ENCODE measurements around the gene KIAA0753. TPM values are rescaled to one million over a fixed set of nuclear protein-coding genes. Genes with fewer than 3 reads are reported as not detected.

KIAA0753 gene
- total and polyA plus RNA-seq, 2 of the 13 experiments (the other 11 are each of a cell fraction or from before 2014, with no cell fraction given), result 5.2 to 9.1 TPM

DNA sequence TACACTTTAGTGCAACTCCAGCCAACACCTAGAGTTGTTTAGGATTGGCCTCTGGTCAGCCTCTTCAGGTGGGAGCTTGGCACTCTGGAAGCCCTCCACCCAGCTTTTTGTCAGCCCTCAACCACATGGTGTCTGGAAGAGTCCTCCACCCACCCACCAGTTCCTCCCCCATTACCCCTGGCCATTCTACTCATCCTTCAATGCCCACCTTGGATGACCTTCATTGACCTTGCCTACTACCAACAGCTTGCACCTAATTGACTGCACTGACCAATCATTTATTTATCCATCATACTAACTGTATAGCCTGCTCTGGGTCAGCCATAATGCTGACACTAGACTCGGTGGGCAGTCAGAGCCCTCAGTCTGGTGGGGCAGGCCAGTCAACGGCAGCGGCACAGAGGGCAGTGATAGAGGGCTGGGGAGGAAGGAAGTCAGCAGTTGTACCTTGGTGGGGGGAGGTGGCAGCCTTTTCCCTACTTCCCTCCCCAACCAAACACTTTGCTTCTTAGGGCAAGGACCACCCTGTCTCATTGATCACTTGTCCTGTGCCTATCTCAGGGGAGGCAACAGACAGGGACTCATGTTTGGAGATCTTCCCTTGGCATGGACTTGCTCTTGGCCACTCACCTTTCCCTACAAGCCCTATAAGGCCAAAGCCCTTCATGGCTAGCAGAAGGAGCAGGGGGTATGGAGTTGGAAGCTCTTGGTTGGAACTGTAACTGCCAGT, 43.4 kb upstream of the KIAA0753 start (continued):
- TF ChIP-seq, protein P1, sequence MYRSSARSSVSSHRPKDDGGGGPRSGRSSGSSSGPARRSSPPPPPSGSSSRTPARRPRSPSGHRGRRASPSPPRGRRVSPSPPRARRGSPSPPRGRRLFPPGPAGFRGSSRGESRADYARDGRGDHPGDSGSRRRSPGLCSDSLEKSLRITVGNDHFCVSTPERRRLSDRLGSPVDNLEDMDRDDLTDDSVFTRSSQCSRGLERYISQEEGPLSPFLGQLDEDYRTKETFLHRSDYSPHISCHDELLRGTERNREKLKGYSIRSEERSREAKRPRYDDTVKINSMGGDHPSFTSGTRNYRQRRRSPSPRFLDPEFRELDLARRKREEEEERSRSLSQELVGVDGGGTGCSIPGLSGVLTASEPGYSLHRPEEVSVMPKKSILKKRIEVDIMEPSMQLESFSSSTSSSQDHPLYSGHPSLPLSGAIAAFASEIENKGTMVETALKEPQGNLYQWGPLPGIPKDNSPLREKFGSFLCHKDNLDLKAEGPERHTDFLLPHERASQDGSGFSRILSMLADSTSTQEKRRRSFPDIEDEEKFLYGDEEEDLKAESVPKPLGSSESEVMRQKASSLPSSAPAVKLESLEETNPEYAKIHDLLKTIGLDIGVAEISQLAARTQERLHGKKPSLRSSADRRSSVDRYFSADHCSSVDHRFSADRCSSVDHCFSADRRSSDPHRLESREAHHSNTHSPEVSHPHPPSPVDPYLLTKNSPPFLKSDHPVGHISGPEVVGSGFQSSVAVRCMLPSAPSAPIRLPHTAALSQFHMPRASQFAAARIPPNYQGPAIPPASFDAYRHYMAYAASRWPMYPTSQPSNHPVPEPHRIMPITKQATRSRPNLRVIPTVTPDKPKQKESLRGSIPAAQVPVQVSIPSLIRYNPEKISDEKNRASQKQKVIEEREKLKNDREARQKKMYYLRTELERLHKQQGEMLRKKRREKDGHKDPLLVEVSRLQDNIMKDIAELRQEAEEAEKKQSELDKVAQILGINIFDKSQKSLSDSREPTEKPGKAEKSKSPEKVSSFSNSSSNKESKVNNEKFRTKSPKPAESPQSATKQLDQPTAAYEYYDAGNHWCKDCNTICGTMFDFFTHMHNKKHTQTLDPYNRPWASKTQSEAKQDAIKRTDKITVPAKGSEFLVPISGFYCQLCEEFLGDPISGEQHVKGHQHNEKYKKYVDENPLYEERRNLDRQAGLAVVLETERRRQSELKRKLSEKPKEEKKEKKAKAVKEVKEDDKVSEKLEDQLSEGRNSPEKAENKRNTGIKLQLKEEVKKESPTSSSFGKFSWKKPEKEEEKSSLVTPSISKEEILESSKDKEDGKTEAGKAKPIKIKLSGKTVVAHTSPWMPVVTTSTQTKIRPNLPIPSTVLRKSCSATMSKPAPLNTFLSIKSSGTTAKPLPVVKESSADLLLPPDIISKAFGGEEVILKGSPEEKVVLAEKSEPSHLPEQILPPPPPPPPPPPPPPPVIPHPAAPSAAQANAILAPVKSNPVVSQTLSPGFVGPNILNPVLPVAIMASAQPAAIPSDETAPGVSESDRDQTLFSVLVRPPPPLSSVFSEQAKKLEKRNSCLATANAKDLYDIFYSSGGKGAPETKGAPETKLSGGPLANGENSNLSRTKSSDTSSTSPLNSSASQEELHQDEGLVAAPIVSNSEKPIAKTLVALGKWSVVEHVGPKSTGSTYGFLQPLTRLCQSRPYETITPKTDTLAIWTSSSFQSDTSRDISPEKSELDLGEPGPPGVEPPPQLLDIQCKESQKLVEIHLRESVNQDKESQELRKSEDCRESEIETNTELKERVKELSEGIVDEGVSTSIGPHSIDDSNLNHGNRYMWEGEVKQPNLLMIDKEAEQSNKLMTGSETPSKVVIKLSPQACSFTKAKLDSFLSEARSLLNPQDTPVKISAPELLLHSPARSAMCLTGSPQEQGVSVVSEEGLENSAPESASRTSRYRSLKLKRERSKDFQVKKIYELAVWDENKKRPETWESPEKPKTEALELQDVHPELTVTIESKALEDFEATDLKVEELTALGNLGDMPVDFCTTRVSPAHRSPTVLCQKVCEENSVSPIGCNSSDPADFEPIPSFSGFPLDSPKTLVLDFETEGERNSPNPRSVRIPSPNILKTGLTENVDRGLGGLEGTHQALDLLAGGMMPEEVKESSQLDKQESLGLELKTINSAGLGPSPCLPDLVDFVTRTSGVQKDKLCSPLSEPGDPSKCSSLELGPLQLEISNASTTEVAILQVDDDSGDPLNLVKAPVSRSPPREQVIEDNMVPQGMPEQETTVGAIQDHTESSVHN (CRISPR knock-in tag; IDR thresholded peaks at IDR 0.05), result 0 out of 2 replicates have a peak, but pooled peaks have one; percentile 46
- TF ChIP-seq RBAK (CRISPR knock-in tag; IDR thresholded peaks at IDR 0.05) (no peak), HNRNPH1 (optimal IDR thresholded peaks at IDR 0.05; ENCODE audit: low read depth, low read length) (peak; percentile 45), ZFP36L1 (CRISPR knock-in tag; IDR thresholded peaks at IDR 0.05) (no peak), TARDBP (CRISPR knock-in tag; IDR thresholded peaks at IDR 0.05) (0 out of 2 replicates have a peak, but pooled peaks have one; percentile 10), HNRNPLL (IDR thresholded peaks at IDR 0.05; ENCODE audit: low read depth, low read length, poor library complexity, severe bottlenecking) (no peak), ESRRA (CRISPR knock-in tag; IDR thresholded peaks at IDR 0.05; ENCODE audit: low read depth) (peak; percentile 50; the same call in 1 of the 2 replicates), KLF16 (CRISPR knock-in tag; IDR thresholded peaks at IDR 0.05) (no peak), ARNT (IDR thresholded peaks at IDR 0.05) (no peak), FIP1L1 (IDR thresholded peaks at IDR 0.05; ENCODE audit: borderline replicate concordance, insufficient read depth, low read depth, low read length) (no peak)
- TF ChIP-seq, protein P2, sequence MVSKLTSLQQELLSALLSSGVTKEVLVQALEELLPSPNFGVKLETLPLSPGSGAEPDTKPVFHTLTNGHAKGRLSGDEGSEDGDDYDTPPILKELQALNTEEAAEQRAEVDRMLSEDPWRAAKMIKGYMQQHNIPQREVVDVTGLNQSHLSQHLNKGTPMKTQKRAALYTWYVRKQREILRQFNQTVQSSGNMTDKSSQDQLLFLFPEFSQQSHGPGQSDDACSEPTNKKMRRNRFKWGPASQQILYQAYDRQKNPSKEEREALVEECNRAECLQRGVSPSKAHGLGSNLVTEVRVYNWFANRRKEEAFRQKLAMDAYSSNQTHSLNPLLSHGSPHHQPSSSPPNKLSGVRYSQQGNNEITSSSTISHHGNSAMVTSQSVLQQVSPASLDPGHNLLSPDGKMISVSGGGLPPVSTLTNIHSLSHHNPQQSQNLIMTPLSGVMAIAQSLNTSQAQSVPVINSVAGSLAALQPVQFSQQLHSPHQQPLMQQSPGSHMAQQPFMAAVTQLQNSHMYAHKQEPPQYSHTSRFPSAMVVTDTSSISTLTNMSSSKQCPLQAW (CRISPR knock-in tag; IDR thresholded peaks at IDR 0.05), result no peak
- TF ChIP-seq, protein P3, sequence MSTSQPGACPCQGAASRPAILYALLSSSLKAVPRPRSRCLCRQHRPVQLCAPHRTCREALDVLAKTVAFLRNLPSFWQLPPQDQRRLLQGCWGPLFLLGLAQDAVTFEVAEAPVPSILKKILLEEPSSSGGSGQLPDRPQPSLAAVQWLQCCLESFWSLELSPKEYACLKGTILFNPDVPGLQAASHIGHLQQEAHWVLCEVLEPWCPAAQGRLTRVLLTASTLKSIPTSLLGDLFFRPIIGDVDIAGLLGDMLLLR (CRISPR knock-in tag; IDR thresholded peaks at IDR 0.05), result 0 out of 2 replicates have a peak, but pooled peaks have one; percentile 19
- TF ChIP-seq, protein P4, sequence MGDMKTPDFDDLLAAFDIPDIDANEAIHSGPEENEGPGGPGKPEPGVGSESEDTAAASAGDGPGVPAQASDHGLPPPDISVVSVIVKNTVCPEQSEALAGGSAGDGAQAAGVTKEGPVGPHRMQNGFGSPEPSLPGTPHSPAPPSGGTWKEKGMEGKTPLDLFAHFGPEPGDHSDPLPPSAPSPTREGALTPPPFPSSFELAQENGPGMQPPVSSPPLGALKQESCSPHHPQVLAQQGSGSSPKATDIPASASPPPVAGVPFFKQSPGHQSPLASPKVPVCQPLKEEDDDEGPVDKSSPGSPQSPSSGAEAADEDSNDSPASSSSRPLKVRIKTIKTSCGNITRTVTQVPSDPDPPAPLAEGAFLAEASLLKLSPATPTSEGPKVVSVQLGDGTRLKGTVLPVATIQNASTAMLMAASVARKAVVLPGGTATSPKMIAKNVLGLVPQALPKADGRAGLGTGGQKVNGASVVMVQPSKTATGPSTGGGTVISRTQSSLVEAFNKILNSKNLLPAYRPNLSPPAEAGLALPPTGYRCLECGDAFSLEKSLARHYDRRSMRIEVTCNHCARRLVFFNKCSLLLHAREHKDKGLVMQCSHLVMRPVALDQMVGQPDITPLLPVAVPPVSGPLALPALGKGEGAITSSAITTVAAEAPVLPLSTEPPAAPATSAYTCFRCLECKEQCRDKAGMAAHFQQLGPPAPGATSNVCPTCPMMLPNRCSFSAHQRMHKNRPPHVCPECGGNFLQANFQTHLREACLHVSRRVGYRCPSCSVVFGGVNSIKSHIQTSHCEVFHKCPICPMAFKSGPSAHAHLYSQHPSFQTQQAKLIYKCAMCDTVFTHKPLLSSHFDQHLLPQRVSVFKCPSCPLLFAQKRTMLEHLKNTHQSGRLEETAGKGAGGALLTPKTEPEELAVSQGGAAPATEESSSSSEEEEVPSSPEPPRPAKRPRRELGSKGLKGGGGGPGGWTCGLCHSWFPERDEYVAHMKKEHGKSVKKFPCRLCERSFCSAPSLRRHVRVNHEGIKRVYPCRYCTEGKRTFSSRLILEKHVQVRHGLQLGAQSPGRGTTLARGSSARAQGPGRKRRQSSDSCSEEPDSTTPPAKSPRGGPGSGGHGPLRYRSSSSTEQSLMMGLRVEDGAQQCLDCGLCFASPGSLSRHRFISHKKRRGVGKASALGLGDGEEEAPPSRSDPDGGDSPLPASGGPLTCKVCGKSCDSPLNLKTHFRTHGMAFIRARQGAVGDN (CRISPR knock-in tag; IDR thresholded peaks at IDR 0.05), result peak; percentile 62
